ENCODE data around the gene INTS1. TPM values are rescaled to one million over a fixed set of nuclear protein-coding genes. Genes with fewer than 3 reads are reported as not detected.

INTS1 gene
- total and polyA plus RNA-seq, 11 donors, result 35.5 to 67.4 (median 45.3) TPM

- TF ChIP-seq POLR2A (IDR thresholded peaks at IDR 0.05), result no peak
- TF ChIP-seq CTCF (IDR thresholded peaks at IDR 0.05), result no peak
- WGBS, 4 donors, result 77 to 93% (median 81%) methylated on average over 10 to 16 of the region's 16 CpGs
- DNase-seq (peak in 1 of 5 donors; percentile 59), ATAC-seq (no peak)
- Histone ChIP-seq H3K27me3 (no peaks in the 10 kb centered on the region), H3K9me3 (no peaks in the 10 kb centered on the region), H3K4me3 (no peak overlapping the region), H3K36me3 (no peaks in the 10 kb centered on the region), H3K4me1 (peaks cover 0 to 40% (median 25%) of the 10 kb centered on the region in 12 donors), H3K27ac (no peak overlapping the region)
- intact Hi-C loops (cut with DNase I), result loop anchor here in 1 of 10 donors (5.0 kb wide), 1 partner anchor 47 kb away; the partner anchor contains the start of gene TMEM184A
Observed at GRCh38 chr7:1510780-1511154, 6.6 kb upstream of the INTS1 start.

GRCh38 chr7:1509226-1509625 lies 5.0 kb upstream of the INTS1 start:
- intact Hi-C loops (cut with DNase I), result loop anchor here in 5 of 10 donors (5.0 to 10.0 kb wide), 2 partner anchors 46 to 48 kb away; partner anchors contain the start of gene TMEM184A (in 5 of the 5)
- Histone ChIP-seq H3K9me3 (no peaks in the 10 kb centered on the region), H3K27ac (no peak overlapping the region), H3K4me3 (no peak overlapping the region), H3K36me3 (no peaks in the 10 kb centered on the region), H3K27me3 (no peaks in the 10 kb centered on the region), H3K4me1 (peaks cover 0 to 45% (median 19%) of the 10 kb centered on the region in 12 donors)
- no peak for DNase-seq
- ATAC-seq, result no peak
- WGBS, 4 donors, result 85 to 90% (median 87%) methylated on average over 14 of the region's 14 CpGs
- TF ChIP-seq POLR2A (IDR thresholded peaks at IDR 0.05) (no peak), CTCF (IDR thresholded peaks at IDR 0.05) (no peak)

GRCh38 chr7:1508277-1508758 lies 4.1 kb upstream of the INTS1 start:
- intact Hi-C loops (cut with DNase I), result loop anchor here in 5 of 10 donors (5.0 to 10.0 kb wide), 2 partner anchors 46 to 49 kb away; partner anchors contain the start of gene TMEM184A (in 5 of the 5)
- no peak overlapping the region for H3K27ac ChIP-seq

More at GRCh38 chr7:1508277-1508758, 4.1 kb upstream of the INTS1 start:
- TF ChIP-seq POLR2A (IDR thresholded peaks at IDR 0.05) (no peak), CTCF (IDR thresholded peaks at IDR 0.05) (no peak)
- 71 to 80% (median 78%) methylated on average over 10 of the region's 10 CpGs for WGBS, 4 donors
- Histone ChIP-seq H3K36me3 (no peaks in the 10 kb centered on the region), H3K27me3 (no peaks in the 10 kb centered on the region), H3K4me1 (peaks cover under 1 to 39% (median 15%) of the 10 kb centered on the region in 12 donors), H3K4me3 (no peak overlapping the region), H3K9me3 (no peaks in the 10 kb centered on the region)
- ATAC-seq, result no peak
- DNase-seq, result no peak

Data from heart left ventricle (tissue), 16 donors.